Measurements from ENCODE around the gene TBC1D10A.

DNA sequence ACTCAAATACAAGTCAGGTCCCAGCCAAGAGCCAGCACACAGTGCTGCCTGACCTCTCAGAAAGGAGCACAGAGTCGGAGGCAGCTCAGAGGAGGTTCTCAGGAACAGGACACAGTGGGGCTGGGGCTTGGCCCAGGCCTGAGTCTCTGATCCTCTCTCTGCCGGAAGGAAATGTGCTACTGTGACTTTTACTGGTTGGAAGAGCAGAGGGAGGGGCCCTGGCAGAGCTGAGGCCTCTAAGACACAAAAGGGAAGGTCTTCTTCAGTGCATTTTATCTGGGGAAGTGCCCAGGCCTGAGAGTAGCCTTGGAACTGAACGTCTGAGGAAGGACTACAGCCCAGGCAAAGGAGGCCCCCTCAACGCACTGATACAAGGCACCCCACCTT lies 21.2 kb downstream of the TBC1D10A start:
- TF ChIP-seq EZH2 (IDR thresholded peaks at IDR 0.05; ENCODE audit: low read length, missing control alignments), result no peak
- TF ChIP-seq, protein P1, sequence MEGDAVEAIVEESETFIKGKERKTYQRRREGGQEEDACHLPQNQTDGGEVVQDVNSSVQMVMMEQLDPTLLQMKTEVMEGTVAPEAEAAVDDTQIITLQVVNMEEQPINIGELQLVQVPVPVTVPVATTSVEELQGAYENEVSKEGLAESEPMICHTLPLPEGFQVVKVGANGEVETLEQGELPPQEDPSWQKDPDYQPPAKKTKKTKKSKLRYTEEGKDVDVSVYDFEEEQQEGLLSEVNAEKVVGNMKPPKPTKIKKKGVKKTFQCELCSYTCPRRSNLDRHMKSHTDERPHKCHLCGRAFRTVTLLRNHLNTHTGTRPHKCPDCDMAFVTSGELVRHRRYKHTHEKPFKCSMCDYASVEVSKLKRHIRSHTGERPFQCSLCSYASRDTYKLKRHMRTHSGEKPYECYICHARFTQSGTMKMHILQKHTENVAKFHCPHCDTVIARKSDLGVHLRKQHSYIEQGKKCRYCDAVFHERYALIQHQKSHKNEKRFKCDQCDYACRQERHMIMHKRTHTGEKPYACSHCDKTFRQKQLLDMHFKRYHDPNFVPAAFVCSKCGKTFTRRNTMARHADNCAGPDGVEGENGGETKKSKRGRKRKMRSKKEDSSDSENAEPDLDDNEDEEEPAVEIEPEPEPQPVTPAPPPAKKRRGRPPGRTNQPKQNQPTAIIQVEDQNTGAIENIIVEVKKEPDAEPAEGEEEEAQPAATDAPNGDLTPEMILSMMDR (conservative IDR thresholded peaks at IDR 0.05 in 1 of 2, IDR thresholded peaks at IDR 0.05 in 1 of 2; ENCODE audit: low read depth in 1 of 2, low read length in 2 of 2), result no peak
